Nephron (organoid): ENCODE results near the gene TPD52L1.

Experiments used
- H3K27ac Mint-ChIP-seq, 3 experiments: 2 replicates each; pipeline ENCODE4 v1.8.0; 2020; ENCODE audit warnings: mixed read lengths in 3 of 3, mild to moderate bottlenecking in 2 of 3, moderate library complexity in 1 of 3
- H3K27me3 Mint-ChIP-seq: 2 replicates; pipeline ENCODE4 v1.8.0; 2021; ENCODE audit warnings: low read depth, mild to moderate bottlenecking, moderate library complexity, mixed read lengths
- H3K36me3 Mint-ChIP-seq: 2 replicates; pipeline ENCODE4 v1.8.0; 2020; ENCODE audit warnings: low read depth, mixed read lengths
- H3K4me1 Mint-ChIP-seq: 2 replicates; pipeline ENCODE4 v1.8.0; 2020; ENCODE audit warnings: mixed read lengths
- H3K4me3 Mint-ChIP-seq, 3 experiments: 2 replicates each; pipeline ENCODE4 v1.8.0; 2020; ENCODE audit warnings: mild to moderate bottlenecking in 3 of 3, mixed read lengths in 3 of 3, moderate library complexity in 2 of 3
- H3K9me3 Mint-ChIP-seq: 2 replicates; pipeline ENCODE4 v1.8.0; 2020; ENCODE audit warnings: mixed read lengths
- CTCF ChIP-seq, 3 experiments: fragments of 200-600 bp; sonication (generic); IDR thresholded peaks; one replicate each; pipeline ENCODE4 v1.5.0; 2021; ENCODE audit warnings: antibody characterized with exemption in 3 of 3; ENCODE audit not compliant: unreplicated experiment in 3 of 3

The TPD52L1 gene

GRCh38 chr6:125197795-125198269 lies 44.3 kb downstream of the TPD52L1 start:
- H3K36me3 Mint-ChIP-seq: no peaks in the 10 kb centered on the region
- H3K4me3 Mint-ChIP-seq: no peak overlapping the region
- no peaks in the 10 kb centered on the region for H3K9me3 Mint-ChIP-seq
- H3K4me1 Mint-ChIP-seq: peaks cover 56% of the 10 kb centered on the region
- H3K27ac Mint-ChIP-seq: peak overlapping the region; percentile 43 to 62 (median 54)
- no peaks in the 10 kb centered on the region for H3K27me3 Mint-ChIP-seq
- TF ChIP-seq CTCF (IDR thresholded peaks at IDR 0.05; ENCODE audit: unreplicated experiment in 3 of 3): no peak

- Mint-ChIP-seq H3K27me3 (no peaks in the 10 kb centered on the region), H3K27ac (peak overlapping the region; percentile 43 to 68 (median 62)), H3K4me1 (peaks cover 62% of the 10 kb centered on the region), H3K9me3 (no peaks in the 10 kb centered on the region), H3K4me3 (no peak overlapping the region), H3K36me3 (no peaks in the 10 kb centered on the region)
- TF ChIP-seq CTCF (IDR thresholded peaks at IDR 0.05; ENCODE audit: unreplicated experiment in 3 of 3): no peak
Measured at GRCh38 chr6:125198398-125198937, 44.9 kb downstream of the TPD52L1 start.

GRCh38 chr6:125200941-125201340 lies 47.4 kb downstream of the TPD52L1 start:
- H3K27me3 Mint-ChIP-seq: no peaks in the 10 kb centered on the region
- no peaks in the 10 kb centered on the region for H3K36me3 Mint-ChIP-seq
- H3K27ac Mint-ChIP-seq: peak overlapping the region; percentile 3 to 78 (median 36)
- H3K4me1 Mint-ChIP-seq: peaks cover 53% of the 10 kb centered on the region
- no peak overlapping the region for H3K4me3 Mint-ChIP-seq
- no peak for TF ChIP-seq CTCF (IDR thresholded peaks at IDR 0.05; ENCODE audit: unreplicated experiment in 3 of 3)
- H3K9me3 Mint-ChIP-seq: no peaks in the 10 kb centered on the region

GRCh38 chr6:125201961-125202729 lies 48.6 kb downstream of the TPD52L1 start:
- no peaks in the 10 kb centered on the region for H3K27me3 Mint-ChIP-seq
- H3K36me3 Mint-ChIP-seq: no peaks in the 10 kb centered on the region
- no peak overlapping the region for H3K4me3 Mint-ChIP-seq
- peak overlapping the region; percentile 76 to 92 (median 78) for H3K27ac Mint-ChIP-seq
- H3K4me1 Mint-ChIP-seq: peaks cover 50% of the 10 kb centered on the region
- TF ChIP-seq CTCF (IDR thresholded peaks at IDR 0.05; ENCODE audit: unreplicated experiment in 3 of 3): no peak
- no peaks in the 10 kb centered on the region for H3K9me3 Mint-ChIP-seq

- no peak overlapping the region for H3K4me3 Mint-ChIP-seq
- H3K36me3 Mint-ChIP-seq: no peaks in the 10 kb centered on the region
- H3K27ac Mint-ChIP-seq: peak overlapping the region in 2 of 3 experiments; percentile 16 to 36
- H3K27me3 Mint-ChIP-seq: no peaks in the 10 kb centered on the region
- TF ChIP-seq CTCF (IDR thresholded peaks at IDR 0.05; ENCODE audit: unreplicated experiment in 3 of 3): no peak
- peaks cover 43% of the 10 kb centered on the region for H3K4me1 Mint-ChIP-seq
- no peaks in the 10 kb centered on the region for H3K9me3 Mint-ChIP-seq
Measured at GRCh38 chr6:125203395-125203794, 49.8 kb downstream of the TPD52L1 start.
